GM12878 (cell line): ENCODE measurements around the gene DOP1A. TPM values are rescaled to one million over a fixed set of nuclear protein-coding genes. Genes with fewer than 3 reads are reported as not detected.

Source experiments
- ATAC-seq: fragments of 200-7000 bp; cut with Tn5 transposase; 3 replicates; pipeline ENCODE4 v1.9.1; 2020; ENCODE audit warnings: mild to moderate bottlenecking, moderate library complexity
- BruUV-seq: library from RNA; stranded (reverse); fragments of 400-500 nt; replicated peaks from 2 replicates; lab custom pipeline; 2021; lab: Mats Ljungman, UMichigan
- CTCF ChIA-PET: fragments of 300-600 bp; sonication (Branson Sonifier 250); formaldehyde crosslinking; extraction: SDS; loops from one replicate; lab custom pipeline; 2021; ENCODE audit warnings: inconsistent platforms; lab: Yijun Ruan, JAX
- POLR2A ChIA-PET: fragments of 350-600 bp; formaldehyde crosslinking; extraction: SDS; loops from one replicate; lab custom pipeline; 2021; ENCODE audit warnings: inconsistent platforms; lab: Charles Lee
- RAD21 ChIA-PET: fragments of 300-600 bp; sonication (Branson Sonifier 250); formaldehyde crosslinking; loops from one replicate; lab custom pipeline; 2023; ENCODE audit warnings: antibody characterized with exemption; ENCODE audit not compliant: unreplicated experiment; lab: Charles Lee
- SMC1A ChIA-PET: fragments of 300-600 bp; sonication (Branson Sonifier 250); formaldehyde crosslinking; loops from one replicate; lab custom pipeline; 2023; ENCODE audit not compliant: unreplicated experiment, uncharacterized antibody; lab: Charles Lee
- DNase-seq: peaks from one replicate; pipeline ENCODE4 v3.0.0-alpha.2; 2011; ENCODE audit warnings: low read depth, low spot score
- FAIRE-seq: peaks from 3 replicates; lab custom pipeline; 2011; peaks lifted over from hg19 to GRCh38; lab: Jason Lieb, UNC
- H2AFZ ChIP-seq: 2 replicates; pipeline ENCODE4 v1.6.0; 2011; ENCODE audit warnings: low read depth, low read length, control low read depth; ENCODE audit not compliant: control insufficient read depth
- H3K27ac ChIP-seq: 2 replicates; pipeline ENCODE4 v1.5.1; 2011; ENCODE audit warnings: control low read depth; ENCODE audit not compliant: control insufficient read depth, insufficient read depth
- H3K27me3 ChIP-seq, 2 experiments: replicated peaks in 1 of 2; 2 replicates each; pipeline versions ENCODE4 v1.6.0 to v1.6.1; 2011; ENCODE audit warnings: low read length in 1 of 2; ENCODE audit not compliant: control insufficient read depth in 2 of 2, insufficient read depth in 2 of 2
- H3K36me3 ChIP-seq, 2 experiments: 2 replicates each; pipeline ENCODE4 v1.5.1; 2011; ENCODE audit warnings: low read length in 1 of 2; ENCODE audit not compliant: control insufficient read depth in 2 of 2, insufficient read depth in 2 of 2
- H3K4me1 ChIP-seq: 2 replicates; pipeline ENCODE4 v1.6.1; 2011; ENCODE audit warnings: mild to moderate bottlenecking, low read length, moderate library complexity, mixed read lengths; ENCODE audit not compliant: control insufficient read depth, insufficient read depth
- H3K4me2 ChIP-seq: 2 replicates; pipeline ENCODE4 v1.6.0; 2011; ENCODE audit warnings: control low read depth; ENCODE audit not compliant: control insufficient read depth, insufficient read depth
- H3K4me3 ChIP-seq: fragments of 200-600 bp; sonication (generic); 2 replicates; pipeline ENCODE4 v1.5.1; 2016
- H3K79me2 ChIP-seq: 2 replicates; pipeline ENCODE4 v1.6.0; 2011; ENCODE audit warnings: low read length; ENCODE audit not compliant: control insufficient read depth, insufficient read depth
- H3K9ac ChIP-seq: 2 replicates; pipeline ENCODE4 v1.8.0; 2011; ENCODE audit warnings: low read length, control low read depth, mixed read lengths; ENCODE audit not compliant: control insufficient read depth, insufficient read depth
- H3K9me3 ChIP-seq: replicated peaks from 3 replicates; pipeline ENCODE4 v1.5.1; 2011; ENCODE audit warnings: mild to moderate bottlenecking, low read length; ENCODE audit not compliant: control insufficient read depth, insufficient read depth
- H4K20me1 ChIP-seq: 2 replicates; pipeline ENCODE4 v1.6.0; 2011; ENCODE audit not compliant: control insufficient read depth, insufficient read depth
- BMI1 ChIP-seq: fragments of 450-650 bp; IDR thresholded peaks from 2 replicates; pipeline ENCODE4 v1.6.1; 2016; ENCODE audit warnings: mild to moderate bottlenecking, moderate library complexity, borderline replicate concordance
- EGR1 ChIP-seq, 2 experiments: IDR thresholded peaks; 1 replicate in 1 of 2; 2 replicates in 1 of 2; pipeline ENCODE4 v1.6.1; 2011 to 2012; ENCODE audit warnings: low read depth in 2 of 2, low read length in 2 of 2, borderline replicate concordance in 1 of 2, mild to moderate bottlenecking in 1 of 2, moderate library complexity in 1 of 2
- HDGF ChIP-seq: fragments of 450-650 bp; IDR thresholded peaks from 2 replicates; pipeline ENCODE4 v1.6.1; 2016; ENCODE audit warnings: antibody characterized with exemption
- KDM1A ChIP-seq: fragments of 200-600 bp; sonication (generic); IDR thresholded peaks from 2 replicates; pipeline ENCODE4 v1.6.1; 2016; ENCODE audit warnings: borderline replicate concordance
- POU2F2 ChIP-seq: IDR thresholded peaks from 3 replicates; pipeline ENCODE4 v1.6.1; 2011; ENCODE audit warnings: low read depth, mild to moderate bottlenecking, low read length, borderline replicate concordance
- RFX5 ChIP-seq: IDR thresholded peaks from 2 replicates; pipeline ENCODE4 v1.6.1; 2011; ENCODE audit warnings: low read depth, low read length, improper control_type of control experiment
- SMARCA5 ChIP-seq: fragments of 450-650 bp; IDR thresholded peaks from 2 replicates; pipeline ENCODE4 v1.6.1; 2017; ENCODE audit warnings: mild to moderate bottlenecking
- SUPT20H ChIP-seq: IDR thresholded peaks from 2 replicates; pipeline ENCODE4 v1.6.1; 2011; ENCODE audit warnings: low read depth, mild to moderate bottlenecking, low read length, moderate library complexity, borderline replicate concordance; ENCODE audit not compliant: control insufficient read depth
- ZNF207 ChIP-seq: fragments of 450-650 bp; IDR thresholded peaks from 2 replicates; pipeline ENCODE4 v1.6.1; 2014; ENCODE audit warnings: antibody characterized with exemption, mild to moderate bottlenecking, borderline replicate concordance
- WGBS: methylation state at CpG from one replicate; pipeline ENCODE4 v1.1.6; 2016; ENCODE audit warnings: low lambda C conversion rate; ENCODE audit not compliant: insufficient replicate concordance, insufficient coverage; ENCODE audit errors: missing lambda C conversion rate; 5-methylcytosine and 5-hydroxymethylcytosine counted together
- in situ Hi-C: fragments of 300-500 bp; cut with MboI; formaldehyde crosslinking; loops from 9 replicates; pipeline ENCODE4 v1.14.3; 2018; ENCODE audit warnings: mixed read lengths
- intact Hi-C: fragments of 100-400 bp; cut with micrococcal nuclease; formaldehyde crosslinking; loops from one replicate; pipeline ENCODE4 v1.14.2; 2022; ENCODE audit not compliant: unreplicated experiment
- polyA plus RNA-seq, 11 experiments: library from polyadenylated mRNA; depleted of rRNA in 4 of 11; unstranded in 6 of 11; stranded (reverse) in 5 of 11; fragments of >200 nt; fragmentation: Nextera tagmentation in 4 of 11; fragmentation: Illumina TruSeq in 1 of 11; extraction: Ambion mirVana in 4 of 11; extraction: Trizol in 1 of 11; gene quantifications; 1 replicate in 1 of 11; 2 replicates in 10 of 11; pipeline versions ENCODE4 v1.2.1 to v1.2.3, GENCODE V29; 2011 to 2016; ENCODE audit warnings: inconsistent platforms in 2 of 11, missing spikeins in 2 of 11, low read depth in 1 of 11
- total RNA-seq, 4 experiments: library from RNA; depleted of rRNA in 3 of 4; stranded (reverse); fragments of >200 nt in 3 of 4; fragmentation: Illumina TruSeq in 1 of 4; extraction: Trizol in 1 of 4; gene quantifications; 2 replicates each; pipeline versions ENCODE4 v1.2.1 to v1.2.3, GENCODE V29; 2013 to 2021

The DOP1A gene
- total and polyA plus RNA-seq, 10 of the 15 experiments (the other 5 are each of a cell fraction or from before 2014, with no cell fraction given), result 1.9 to 22.9 (median 10.3) TPM

DNA sequence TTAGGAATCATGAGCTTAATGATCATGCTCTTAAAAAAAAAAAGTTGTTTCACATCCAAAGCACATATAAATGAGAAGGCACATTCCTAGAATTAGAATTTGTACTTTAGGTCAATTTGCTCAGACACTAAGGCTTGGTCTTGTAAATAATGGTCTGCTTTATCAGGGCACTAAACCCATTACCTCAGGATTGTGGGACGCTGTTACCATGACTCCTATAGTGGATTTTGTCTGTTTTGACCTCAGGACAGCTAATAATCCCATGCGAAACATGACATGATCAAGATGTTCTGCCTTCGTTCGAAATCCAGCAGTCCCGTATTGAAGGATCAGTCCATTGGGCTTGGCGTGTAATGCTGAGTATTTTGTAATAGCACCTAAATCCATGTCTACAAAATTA, 123.2 kb downstream of the DOP1A start:
- peaks cover 5% of the 10 kb centered on the region for H3K4me1 ChIP-seq
- no peak overlapping the region; the same call in 1 of the 2 replicates for H3K4me3 ChIP-seq
- no peak for FAIRE-seq
- no peak overlapping the region for H3K9ac ChIP-seq
- no peaks in the 10 kb centered on the region for H3K9me3 ChIP-seq
- no peaks in the 10 kb centered on the region for H3K27me3 ChIP-seq
- ChIA-PET CTCF (interaction anchor here (1.2 to 19.2 kb wide), 5 partner anchors 25 to 324 kb away, joined by 3 to 195 read pairs (median 4); partner anchors contain the start of genes DOP1A and UBE3D), POLR2A (interaction anchor here (0.9 to 2.4 kb wide), 2 partner anchors 123 to 125 kb away, joined by 3 to 8 read pairs; partner anchors contain the start of genes DOP1A and UBE3D), SMC1A (interaction anchor here (0.7 to 12.1 kb wide), 4 partner anchors 35 to 122 kb away, joined by 3 to 108 read pairs (median 3); partner anchors contain the start of genes DOP1A and UBE3D), RAD21 (interaction anchor here (11.8 kb wide), 1 partner anchor 124 kb away, joined by 93 read pairs; the partner anchor contains the start of genes DOP1A and UBE3D)
- H3K36me3 ChIP-seq, result no peaks in the 10 kb centered on the region; a peak in 1 of 4 replicates
- no peak overlapping the region for H2AFZ ChIP-seq
- no peaks in the 10 kb centered on the region for H4K20me1 ChIP-seq
- intact Hi-C loops, result loop anchor here (5.0 to 10.0 kb wide), 3 partner anchors 103 to 946 kb away; partner anchors contain the start of genes DOP1A, IBTK and UBE3D
- TF ChIP-seq POU2F2 (no peak), ZNF207 (no peak), RFX5 (no peak), SUPT20H (no peak), HDGF (no peak), SMARCA5 (no peak), KDM1A (no peak), BMI1 (no peak), EGR1 (IDR thresholded peaks at IDR 0.05; ENCODE audit: borderline replicate concordance in 1 of 2, low read depth in 2 of 2, low read length in 2 of 2) (no peak)
- H3K27ac ChIP-seq, result no peak overlapping the region
- no peak for DNase-seq
- peaks cover 28% of the 10 kb centered on the region for H3K79me2 ChIP-seq
- BruUV-seq, result no TSS peak
- no peak overlapping the region for H3K4me2 ChIP-seq
- no peak for ATAC-seq
- in situ Hi-C loops, result no loop called here
- WGBS, result 100% methylated on average over 6 of the region's 6 CpGs
